ENCODE results near the gene DLG1.

The DLG1 gene

GRCh38 chr3:197248341-197248740 is 50.1 kb downstream of the DLG1 start:
- no peak for DNase-seq (ENCODE audit: low read depth in 4 of 4, low spot score in 1 of 4)

GRCh38 chr3:197244751-197245150 is 53.7 kb downstream of the DLG1 start:
- no peak for DNase-seq (ENCODE audit: low read depth in 4 of 4, low spot score in 1 of 4)

GRCh38 chr3:197242784-197243432 is 55.5 kb downstream of the DLG1 start:
- no peak for DNase-seq (ENCODE audit: low read depth in 4 of 4, low spot score in 1 of 4)

GRCh38 chr3:197241173-197241572 is 57.2 kb downstream of the DLG1 start:
- DNase-seq (ENCODE audit: low read depth in 4 of 4, low spot score in 1 of 4): no peak

DNA sequence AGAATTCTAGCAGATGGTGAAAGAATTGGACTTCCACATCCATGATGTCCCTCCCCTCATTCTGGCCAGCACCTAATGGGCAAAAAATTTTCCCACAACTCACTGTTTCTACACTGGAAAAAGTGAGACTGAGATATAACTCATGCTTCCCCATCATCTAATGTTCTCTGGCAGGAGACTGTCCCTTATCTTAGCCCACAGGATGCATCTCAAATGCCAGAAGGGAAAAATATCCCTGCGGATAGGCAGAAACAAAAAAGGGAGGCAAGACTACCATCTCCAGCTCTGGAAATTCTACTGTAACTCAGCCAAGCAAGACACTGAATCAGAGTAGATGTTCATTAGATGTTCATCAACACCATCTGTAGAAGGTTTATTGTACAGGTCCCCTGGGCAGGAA is 58.6 kb downstream of the DLG1 start:
- DNase-seq (ENCODE audit: low read depth in 4 of 4, low spot score in 1 of 4): no peak

DNA sequence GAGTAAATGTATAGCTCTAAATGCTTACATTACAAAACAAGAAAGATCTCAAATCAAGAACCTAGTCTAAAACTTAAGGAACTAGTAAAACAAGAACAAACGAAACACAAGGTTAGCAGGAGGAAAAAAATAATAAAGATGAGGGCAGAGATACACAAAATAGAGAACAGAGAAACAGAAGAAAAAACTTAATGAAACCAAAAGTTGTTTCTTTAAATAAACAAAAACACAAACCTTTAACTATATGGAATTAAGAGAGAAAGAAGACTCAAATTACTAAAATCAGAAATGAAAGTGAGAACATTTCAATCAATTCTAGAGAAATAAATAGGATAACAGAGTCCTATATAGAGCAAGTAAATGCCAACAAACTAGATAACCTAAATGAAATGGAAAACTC is 59.6 kb downstream of the DLG1 start:
- DNase-seq (ENCODE audit: low read depth in 4 of 4, low spot score in 1 of 4): no peak

- DNase-seq (ENCODE audit: low read depth in 4 of 4, low spot score in 1 of 4): no peak
These were observed 60.5 kb downstream of the DLG1 start for GRCh38 chr3:197237897-197238296.

DNA sequence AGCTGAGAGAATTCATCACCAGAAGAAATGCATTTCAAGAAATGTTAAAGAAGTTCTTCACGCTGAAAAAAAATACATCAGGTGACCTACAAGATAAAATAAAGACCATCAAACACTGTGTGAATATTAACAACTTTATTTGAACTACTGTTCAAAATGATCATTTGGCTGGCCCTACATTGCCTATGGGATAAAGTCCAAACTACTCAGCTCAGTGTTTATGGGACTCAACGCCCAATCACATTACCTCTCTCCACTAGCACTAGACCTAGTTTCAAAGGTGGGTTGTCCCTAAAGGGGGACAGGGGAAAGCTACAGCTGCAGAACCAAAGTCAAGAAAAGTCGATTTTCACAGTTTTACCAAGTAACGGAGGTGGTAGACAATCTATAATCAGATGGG is 62.0 kb downstream of the DLG1 start:
- no peak for DNase-seq (ENCODE audit: low read depth in 4 of 4, low spot score in 1 of 4)

DNA sequence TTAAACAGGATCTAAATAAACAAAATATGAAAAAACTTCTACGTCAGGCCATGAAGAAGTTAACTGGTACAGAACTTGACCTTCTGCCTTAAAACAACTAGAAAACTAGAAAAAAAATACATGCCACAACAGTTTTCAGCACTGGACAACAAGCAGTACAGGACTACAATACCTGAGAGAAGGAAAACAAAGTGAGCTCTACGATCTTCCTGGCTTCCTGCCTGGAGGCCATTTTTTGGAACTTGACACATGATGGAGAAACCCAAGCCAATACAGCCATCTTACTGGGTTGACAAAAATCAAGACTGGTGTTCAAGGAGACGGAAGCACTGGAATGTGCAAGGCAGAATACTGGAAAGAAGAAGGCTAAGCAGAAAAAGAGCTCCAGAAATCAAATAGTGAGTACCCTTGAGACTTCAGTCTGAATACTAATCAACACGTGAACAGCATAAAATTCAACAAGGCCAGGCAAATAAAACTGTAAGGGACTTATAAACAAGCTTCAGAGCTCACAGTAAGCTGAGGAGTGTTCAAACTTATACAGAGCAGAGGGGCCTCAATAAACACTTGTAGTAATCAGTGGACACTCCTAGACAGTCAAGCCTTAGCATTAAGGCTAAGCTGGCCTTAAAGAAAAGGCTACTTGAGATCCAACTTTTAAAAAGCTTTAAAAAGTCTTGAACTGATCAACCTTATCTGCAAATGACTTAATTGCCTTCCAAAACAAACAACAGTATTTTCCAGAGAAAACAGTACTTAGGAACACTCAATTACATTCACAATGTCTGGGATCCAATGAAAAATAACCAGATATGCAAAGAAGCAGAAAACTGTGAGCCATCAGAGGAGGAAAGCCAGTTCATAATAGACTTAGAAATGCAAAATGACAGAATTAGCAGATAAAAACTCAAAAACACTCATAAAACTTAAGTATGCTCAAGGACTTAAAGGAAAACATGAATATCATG is 63.2 kb downstream of the DLG1 start:
- DNase-seq (ENCODE audit: low read depth in 4 of 4, low spot score in 1 of 4): no peak

- no peak for DNase-seq (ENCODE audit: low read depth in 4 of 4, low spot score in 1 of 4)
These were observed 67.1 kb downstream of the DLG1 start for GRCh38 chr3:197231321-197231720.

GRCh38 chr3:197229836-197230235 is 68.6 kb downstream of the DLG1 start:
- no peak for DNase-seq (ENCODE audit: low read depth in 4 of 4, low spot score in 1 of 4)

DNA sequence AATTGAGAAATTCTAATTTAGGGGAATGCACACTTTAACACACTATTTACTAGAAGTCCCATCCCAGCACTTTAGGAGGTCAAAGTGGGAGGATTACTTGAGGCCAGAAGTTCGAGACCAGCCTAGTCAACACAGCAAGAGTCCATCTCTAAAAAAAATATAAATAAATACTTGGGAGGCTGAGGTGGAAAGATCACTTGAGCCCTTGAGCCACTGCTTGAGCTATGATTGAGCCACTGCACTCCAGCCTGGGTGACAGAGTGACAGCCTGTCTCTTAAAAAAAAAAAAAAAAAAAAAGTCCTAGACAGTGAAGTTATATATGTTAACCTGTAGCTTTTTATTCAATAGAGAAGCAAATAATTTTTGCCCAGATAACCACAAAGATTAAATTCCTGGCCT is 69.2 kb downstream of the DLG1 start:
- DNase-seq (ENCODE audit: low read depth in 4 of 4, low spot score in 1 of 4): no peak

DNA sequence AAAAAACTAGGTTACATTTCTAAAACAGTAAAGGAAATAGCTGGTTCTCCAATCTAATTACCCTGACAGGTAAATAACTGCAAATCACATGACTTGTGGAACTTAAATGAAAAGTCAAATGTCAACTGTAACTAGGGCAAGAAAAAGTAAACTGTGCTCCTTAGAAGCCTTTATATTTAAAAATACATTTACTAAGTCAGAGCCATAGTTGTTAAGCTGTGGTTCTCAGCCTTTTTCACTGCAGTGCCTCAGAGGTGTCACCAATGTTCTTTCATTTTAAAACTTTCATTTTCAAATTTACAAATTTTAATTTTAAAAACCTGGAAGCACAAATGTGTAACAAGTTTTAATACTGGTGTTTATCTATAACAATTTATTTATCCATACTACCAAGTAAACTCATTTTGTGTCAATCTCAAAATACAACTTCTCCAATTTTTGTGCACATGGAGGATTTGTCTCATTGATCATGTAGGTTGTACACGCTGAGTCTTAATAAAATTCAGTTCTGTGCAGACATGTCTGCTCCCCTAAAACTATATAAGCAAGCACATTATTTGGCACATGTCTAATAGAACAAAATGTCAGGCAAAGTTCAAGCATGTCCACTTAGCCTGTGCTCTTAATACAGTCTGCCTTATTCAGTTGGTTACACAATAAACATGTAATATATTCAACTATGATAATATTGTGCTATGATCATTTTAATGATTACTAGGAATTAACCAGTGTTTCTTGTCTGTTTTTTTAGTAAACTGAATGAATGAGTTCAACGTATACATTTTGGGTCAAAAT is 70.4 kb downstream of the DLG1 start:
- no peak for DNase-seq (ENCODE audit: low read depth in 4 of 4, low spot score in 1 of 4)

DNA sequence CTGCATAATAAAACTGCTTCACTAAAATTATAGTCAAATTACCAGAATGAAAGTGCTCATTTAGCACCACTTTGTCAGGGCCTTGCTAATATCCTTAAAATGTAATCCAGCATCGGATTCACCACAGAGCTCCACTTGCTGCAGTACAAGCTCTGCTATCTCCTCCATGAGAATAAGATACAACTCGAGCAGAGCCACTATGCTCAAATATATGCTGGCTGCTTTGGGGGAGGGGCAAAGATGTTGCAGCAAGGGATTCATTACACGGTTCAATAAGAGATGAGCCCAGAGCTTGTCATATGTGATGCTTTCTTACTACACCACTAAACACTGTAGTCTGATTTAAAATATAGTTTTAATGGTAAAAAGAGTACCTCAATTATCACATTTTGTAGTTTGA is 72.2 kb downstream of the DLG1 start:
- DNase-seq (ENCODE audit: low read depth in 4 of 4, low spot score in 1 of 4): no peak

DNA sequence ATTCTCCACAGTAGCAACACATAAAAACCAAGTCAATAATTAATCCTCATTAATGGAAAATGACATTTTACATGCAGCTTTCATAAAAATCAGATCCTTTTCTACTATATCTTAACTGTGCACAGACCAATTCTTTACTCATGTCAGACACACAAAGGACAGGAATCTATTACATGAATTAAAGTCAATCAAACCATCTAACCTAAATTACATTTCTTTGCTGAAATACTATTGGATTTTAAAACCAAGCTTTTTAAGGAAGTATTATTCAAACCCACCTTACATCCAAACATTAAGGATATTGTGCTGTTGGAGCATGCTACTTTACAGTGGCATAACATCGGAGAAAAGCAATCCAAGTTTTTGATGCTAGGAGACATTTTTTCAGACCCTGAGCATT is 72.8 kb downstream of the DLG1 start:
- DNase-seq (ENCODE audit: low read depth in 4 of 4, low spot score in 1 of 4): no peak

- no peak for DNase-seq (ENCODE audit: low read depth in 4 of 4, low spot score in 1 of 4)
These were observed 74.4 kb downstream of the DLG1 start for GRCh38 chr3:197224034-197224444.

- no peak for DNase-seq (ENCODE audit: low read depth in 4 of 4, low spot score in 1 of 4)
These were observed 75.5 kb downstream of the DLG1 start for GRCh38 chr3:197222937-197223370.

DNA sequence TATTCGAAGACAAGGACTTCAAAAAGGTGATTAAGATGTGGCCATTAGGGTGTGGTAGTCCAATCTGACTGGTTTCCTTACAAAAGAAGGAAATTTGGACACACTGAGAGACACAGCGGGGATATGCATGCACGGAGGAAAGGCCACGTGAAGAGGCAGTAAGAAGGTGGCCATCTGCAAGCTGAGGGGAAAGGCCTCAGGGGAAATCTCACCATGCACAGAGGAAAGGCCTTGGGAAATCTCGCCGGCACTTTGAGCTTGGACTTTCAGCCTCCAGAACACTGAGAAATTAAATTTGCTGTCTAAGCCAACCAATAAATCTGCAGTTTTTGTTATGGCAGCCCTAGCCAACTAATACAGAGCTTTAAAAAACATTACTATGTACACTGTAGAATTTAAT is 78.8 kb downstream of the DLG1 start:
- DNase-seq (ENCODE audit: low read depth in 4 of 4, low spot score in 1 of 4): no peak

DNA sequence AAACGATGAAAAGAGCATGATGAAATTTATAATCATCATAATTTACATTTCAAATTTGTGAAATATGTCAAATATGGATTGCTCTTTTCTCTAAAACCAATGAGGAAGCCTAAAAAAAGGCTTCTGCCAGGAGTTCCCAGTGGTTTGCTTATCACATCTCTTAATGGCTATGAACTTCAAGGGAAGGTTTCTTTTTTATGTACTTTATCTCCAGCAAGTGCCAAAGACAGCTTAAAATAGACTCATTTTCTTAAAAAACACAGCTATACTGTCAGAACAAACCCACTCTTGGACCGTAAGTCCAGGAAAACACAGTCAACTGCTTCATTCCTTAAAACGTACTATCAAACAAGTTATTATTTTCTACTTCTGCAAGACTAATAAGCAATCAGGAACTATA is 80.2 kb downstream of the DLG1 start:
- DNase-seq (ENCODE audit: low read depth in 4 of 4, low spot score in 1 of 4): no peak

DNA sequence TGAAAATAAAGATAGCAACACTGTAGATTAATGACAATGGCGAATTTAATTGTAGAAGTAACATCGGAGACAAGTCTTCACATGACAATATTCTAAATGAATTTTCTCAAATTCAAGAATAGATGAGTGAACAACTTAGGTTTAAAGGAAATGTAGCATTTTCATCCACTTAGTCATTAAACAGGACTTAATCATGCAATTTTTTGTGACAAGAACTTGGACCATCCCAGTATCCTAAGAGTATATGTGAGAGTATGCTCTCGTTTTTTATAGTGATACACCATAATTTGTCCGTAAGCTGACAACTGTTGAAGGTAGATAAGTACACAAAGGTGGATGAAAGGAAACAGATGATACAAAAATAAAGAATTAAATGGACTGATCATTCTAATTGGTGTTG is 81.5 kb downstream of the DLG1 start:
- DNase-seq (ENCODE audit: low read depth in 4 of 4, low spot score in 1 of 4): no peak

DNA sequence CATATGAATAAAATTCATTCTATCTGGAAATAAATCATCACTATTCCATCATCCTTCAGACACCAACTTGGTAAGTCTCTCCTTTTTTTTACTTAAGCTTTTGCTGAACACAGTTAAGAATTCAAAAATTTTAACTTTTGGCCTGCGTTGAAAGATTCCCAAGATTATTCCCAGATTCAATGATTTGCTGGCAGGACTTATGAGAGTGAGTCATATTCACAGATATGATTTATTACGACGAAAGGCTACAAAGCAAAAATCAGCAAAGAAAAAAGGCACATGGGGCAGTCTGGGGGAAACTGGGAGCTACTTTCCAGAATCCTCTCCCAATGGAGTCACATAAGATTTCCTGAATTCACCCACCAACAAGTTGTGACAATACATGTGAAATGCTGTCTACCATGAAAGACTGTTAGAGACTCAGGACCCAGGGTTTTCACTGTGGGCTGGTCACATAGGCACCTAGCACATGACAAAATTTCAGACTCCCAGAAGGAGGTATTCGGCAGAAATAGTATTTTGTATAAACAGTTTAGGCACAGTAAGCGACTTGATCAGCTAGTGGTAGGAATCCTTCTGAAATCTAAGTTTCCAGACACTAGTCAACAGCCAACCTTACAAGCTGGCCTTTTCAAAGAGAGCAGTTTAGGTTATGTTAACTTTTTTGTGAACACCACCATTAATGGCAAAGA is 82.1 kb downstream of the DLG1 start:
- DNase-seq (ENCODE audit: low read depth in 4 of 4, low spot score in 1 of 4): no peak
